ENCODE measurements around the gene CAMTA1. TPM values are rescaled to one million over a fixed set of nuclear protein-coding genes. Genes with fewer than 3 reads are reported as not detected.

The CAMTA1 gene
- total RNA-seq, 2 experiments from 2014 or later, result 43.9 to 73.3 TPM

GRCh38 chr1:7293702-7294629, 508.7 kb downstream of the CAMTA1 start:
- Histone ChIP-seq H3K4me2 (ENCODE audit: low read length) (no peak overlapping the region), H3K4me1 (ENCODE audit: insufficient read depth, low read length, poor library complexity, severe bottlenecking) (no peaks in the 10 kb centered on the region), H3K9me2 (ENCODE audit: insufficient read depth, low read length) (no peaks in the 10 kb centered on the region), H3K27ac (ENCODE audit: low read depth, low read length, poor library complexity, severe bottlenecking) (no peak overlapping the region), H3K36me3 (ENCODE audit: insufficient read depth, low read length) (no peaks in the 10 kb centered on the region), H3K9me3 (ENCODE audit: low read length) (no peaks in the 10 kb centered on the region), H4K20me1 (ENCODE audit: insufficient read depth, low read length) (no peaks in the 10 kb centered on the region), H2AFZ (ENCODE audit: low read length) (no peak overlapping the region), H3K4me3 (ENCODE audit: low read depth, low read length, poor library complexity, severe bottlenecking) (no peak overlapping the region), H3K79me2 (ENCODE audit: insufficient read depth, low read depth, low read length) (no peaks in the 10 kb centered on the region)
- no peak for DNase-seq (ENCODE audit: low spot score)
- TF ChIP-seq, protein P1, sequence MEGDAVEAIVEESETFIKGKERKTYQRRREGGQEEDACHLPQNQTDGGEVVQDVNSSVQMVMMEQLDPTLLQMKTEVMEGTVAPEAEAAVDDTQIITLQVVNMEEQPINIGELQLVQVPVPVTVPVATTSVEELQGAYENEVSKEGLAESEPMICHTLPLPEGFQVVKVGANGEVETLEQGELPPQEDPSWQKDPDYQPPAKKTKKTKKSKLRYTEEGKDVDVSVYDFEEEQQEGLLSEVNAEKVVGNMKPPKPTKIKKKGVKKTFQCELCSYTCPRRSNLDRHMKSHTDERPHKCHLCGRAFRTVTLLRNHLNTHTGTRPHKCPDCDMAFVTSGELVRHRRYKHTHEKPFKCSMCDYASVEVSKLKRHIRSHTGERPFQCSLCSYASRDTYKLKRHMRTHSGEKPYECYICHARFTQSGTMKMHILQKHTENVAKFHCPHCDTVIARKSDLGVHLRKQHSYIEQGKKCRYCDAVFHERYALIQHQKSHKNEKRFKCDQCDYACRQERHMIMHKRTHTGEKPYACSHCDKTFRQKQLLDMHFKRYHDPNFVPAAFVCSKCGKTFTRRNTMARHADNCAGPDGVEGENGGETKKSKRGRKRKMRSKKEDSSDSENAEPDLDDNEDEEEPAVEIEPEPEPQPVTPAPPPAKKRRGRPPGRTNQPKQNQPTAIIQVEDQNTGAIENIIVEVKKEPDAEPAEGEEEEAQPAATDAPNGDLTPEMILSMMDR (conservative IDR thresholded peaks at IDR 0.05; ENCODE audit: low read length), result no peak
- ChIA-PET CTCF (ENCODE audit: unreplicated experiment) (no interaction called here), POLR2A (no interaction called here)
- intact Hi-C loops (cut with micrococcal nuclease; ENCODE audit: unreplicated experiment), result no loop called here
- no TSS peak for BruUV-seq (replicated peaks)

- intact Hi-C loops (cut with micrococcal nuclease; ENCODE audit: unreplicated experiment), result no loop called here
- no peaks in the 10 kb centered on the region for H3K4me1 ChIP-seq (ENCODE audit: insufficient read depth, low read length, poor library complexity, severe bottlenecking)
- H3K9me3 ChIP-seq (ENCODE audit: low read length), result no peaks in the 10 kb centered on the region
- TF ChIP-seq EZH2phosphoT487 (IDR thresholded peaks at IDR 0.05; ENCODE audit: borderline replicate concordance, low read depth, low read length), result no peak
- TF ChIP-seq, protein P1 (conservative IDR thresholded peaks at IDR 0.05; ENCODE audit: low read length), result no peak
- DNase-seq (ENCODE audit: low spot score), result no peak
- H2AFZ ChIP-seq (ENCODE audit: low read length), result no peak overlapping the region
- no peak overlapping the region for H3K4me2 ChIP-seq (ENCODE audit: low read length)
- H3K9me2 ChIP-seq (ENCODE audit: insufficient read depth, low read length), result no peaks in the 10 kb centered on the region
- H3K4me3 ChIP-seq (ENCODE audit: low read depth, low read length, poor library complexity, severe bottlenecking), result no peak overlapping the region
- POLR2A ChIA-PET, result no interaction called here
- H3K79me2 ChIP-seq (ENCODE audit: insufficient read depth, low read depth, low read length), result no peaks in the 10 kb centered on the region
- BruUV-seq (replicated peaks), result no TSS peak
- CTCF ChIA-PET (ENCODE audit: unreplicated experiment), result no interaction called here
- H3K36me3 ChIP-seq (ENCODE audit: insufficient read depth, low read length), result no peaks in the 10 kb centered on the region
- no peak overlapping the region for H3K27ac ChIP-seq (ENCODE audit: low read depth, low read length, poor library complexity, severe bottlenecking)
- H4K20me1 ChIP-seq (ENCODE audit: insufficient read depth, low read length), result no peaks in the 10 kb centered on the region
These were observed 509.4 kb downstream of the CAMTA1 start for GRCh38 chr1:7294636-7295035.

GRCh38 chr1:7295946-7296345, 510.7 kb downstream of the CAMTA1 start:
- CTCF ChIA-PET (ENCODE audit: unreplicated experiment), result no interaction called here
- BruUV-seq (replicated peaks), result no TSS peak
- Histone ChIP-seq H3K27ac (ENCODE audit: low read depth, low read length, poor library complexity, severe bottlenecking) (no peak overlapping the region), H3K9me2 (ENCODE audit: insufficient read depth, low read length) (no peaks in the 10 kb centered on the region), H3K4me3 (ENCODE audit: low read depth, low read length, poor library complexity, severe bottlenecking) (no peak overlapping the region), H3K4me1 (ENCODE audit: insufficient read depth, low read length, poor library complexity, severe bottlenecking) (no peaks in the 10 kb centered on the region), H3K4me2 (ENCODE audit: low read length) (no peak overlapping the region), H2AFZ (ENCODE audit: low read length) (no peak overlapping the region), H3K79me2 (ENCODE audit: insufficient read depth, low read depth, low read length) (no peaks in the 10 kb centered on the region), H3K36me3 (ENCODE audit: insufficient read depth, low read length) (no peaks in the 10 kb centered on the region), H4K20me1 (ENCODE audit: insufficient read depth, low read length) (no peaks in the 10 kb centered on the region), H3K9me3 (ENCODE audit: low read length) (no peaks in the 10 kb centered on the region)
- intact Hi-C loops (cut with micrococcal nuclease; ENCODE audit: unreplicated experiment), result no loop called here
- POLR2A ChIA-PET, result no interaction called here
- DNase-seq (ENCODE audit: low spot score), result no peak
- no peak for TF ChIP-seq EZH2phosphoT487 (IDR thresholded peaks at IDR 0.05; ENCODE audit: borderline replicate concordance, low read depth, low read length)
- TF ChIP-seq, protein P1 (conservative IDR thresholded peaks at IDR 0.05; ENCODE audit: low read length), result no peak
